HL-60 (cell line): ENCODE measurements around the gene PARL.

Experiments
- DNase-seq, 2 experiments: peaks; one replicate each; pipeline ENCODE4 v3.0.0-alpha.2; 2010 to 2020; ENCODE audit warnings: low read depth in 1 of 2, low spot score in 1 of 2
- H3K27ac ChIP-seq: fragments of 250-450 bp; sonication (Bioruptor Pico); replicated peaks from 2 replicates; pipeline ENCODE4 v1.5.1; 2020; ENCODE audit warnings: mild to moderate bottlenecking, moderate library complexity
- H3K27me3 ChIP-seq: fragments of 250-450 bp; sonication (Bioruptor Pico); 2 replicates; pipeline ENCODE4 v1.5.1; 2021; ENCODE audit warnings: mild to moderate bottlenecking, moderate library complexity; ENCODE audit not compliant: insufficient read depth, poor library complexity, severe bottlenecking
- H3K4me3 ChIP-seq: replicated peaks from 2 replicates; pipeline ENCODE4 v1.5.1; 2011; ENCODE audit warnings: mild to moderate bottlenecking, control low read depth, low read length; ENCODE audit not compliant: insufficient read depth
- GABPA ChIP-seq: IDR thresholded peaks from 2 replicates; pipeline ENCODE4 v1.6.1; 2012; ENCODE audit warnings: low read depth
- POLR2AphosphoS5 ChIP-seq: IDR thresholded peaks from 2 replicates; pipeline ENCODE4 v1.6.1; 2012; ENCODE audit warnings: low read depth
- SPI1 ChIP-seq: IDR thresholded peaks from 2 replicates; pipeline ENCODE4 v1.6.1; 2012; ENCODE audit warnings: low read depth, mild to moderate bottlenecking, borderline replicate concordance
- TF ChIP-seq, protein P1 (sequence below): IDR thresholded peaks from one replicate; pipeline ENCODE4 v1.5.1; 2011; ENCODE audit warnings: low read length, control low read depth, inconsistent platforms; ENCODE audit not compliant: insufficient read depth
- TF ChIP-seq, protein P2 (sequence below): IDR thresholded peaks from 2 replicates; pipeline ENCODE4 v1.6.1; 2012; ENCODE audit warnings: low read depth; ENCODE audit not compliant: insufficient replicate concordance

PARL gene

DNA sequence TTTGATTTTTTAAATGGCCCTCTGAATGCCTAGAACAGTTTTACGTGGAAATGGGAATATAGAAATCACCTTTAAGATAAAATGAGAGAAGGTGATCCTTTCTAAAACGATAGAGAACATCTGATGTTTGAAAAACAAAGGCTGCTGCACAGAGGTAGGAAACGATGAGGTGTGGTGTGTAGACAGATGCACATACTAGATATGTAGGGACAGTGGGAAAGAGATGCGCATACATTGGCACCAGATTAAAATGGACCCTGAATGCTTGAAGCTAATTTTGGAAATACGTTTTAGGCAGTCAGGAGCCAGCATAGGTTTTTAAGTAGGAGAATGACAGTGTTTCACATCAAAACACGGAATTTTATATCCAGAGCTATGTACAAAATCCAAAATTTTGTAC lies 88.3 kb downstream of the PARL start:
- no peak overlapping the region for H3K4me3 ChIP-seq
- no peak overlapping the region for H3K27ac ChIP-seq
- no peaks in the 10 kb centered on the region for H3K27me3 ChIP-seq
- DNase-seq = no peak
- TF ChIP-seq POLR2AphosphoS5 = no peak
- TF ChIP-seq, protein P1, sequence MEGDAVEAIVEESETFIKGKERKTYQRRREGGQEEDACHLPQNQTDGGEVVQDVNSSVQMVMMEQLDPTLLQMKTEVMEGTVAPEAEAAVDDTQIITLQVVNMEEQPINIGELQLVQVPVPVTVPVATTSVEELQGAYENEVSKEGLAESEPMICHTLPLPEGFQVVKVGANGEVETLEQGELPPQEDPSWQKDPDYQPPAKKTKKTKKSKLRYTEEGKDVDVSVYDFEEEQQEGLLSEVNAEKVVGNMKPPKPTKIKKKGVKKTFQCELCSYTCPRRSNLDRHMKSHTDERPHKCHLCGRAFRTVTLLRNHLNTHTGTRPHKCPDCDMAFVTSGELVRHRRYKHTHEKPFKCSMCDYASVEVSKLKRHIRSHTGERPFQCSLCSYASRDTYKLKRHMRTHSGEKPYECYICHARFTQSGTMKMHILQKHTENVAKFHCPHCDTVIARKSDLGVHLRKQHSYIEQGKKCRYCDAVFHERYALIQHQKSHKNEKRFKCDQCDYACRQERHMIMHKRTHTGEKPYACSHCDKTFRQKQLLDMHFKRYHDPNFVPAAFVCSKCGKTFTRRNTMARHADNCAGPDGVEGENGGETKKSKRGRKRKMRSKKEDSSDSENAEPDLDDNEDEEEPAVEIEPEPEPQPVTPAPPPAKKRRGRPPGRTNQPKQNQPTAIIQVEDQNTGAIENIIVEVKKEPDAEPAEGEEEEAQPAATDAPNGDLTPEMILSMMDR = no peak
- no peak for TF ChIP-seq GABPA
- no peak for TF ChIP-seq SPI1
- TF ChIP-seq, protein P2, sequence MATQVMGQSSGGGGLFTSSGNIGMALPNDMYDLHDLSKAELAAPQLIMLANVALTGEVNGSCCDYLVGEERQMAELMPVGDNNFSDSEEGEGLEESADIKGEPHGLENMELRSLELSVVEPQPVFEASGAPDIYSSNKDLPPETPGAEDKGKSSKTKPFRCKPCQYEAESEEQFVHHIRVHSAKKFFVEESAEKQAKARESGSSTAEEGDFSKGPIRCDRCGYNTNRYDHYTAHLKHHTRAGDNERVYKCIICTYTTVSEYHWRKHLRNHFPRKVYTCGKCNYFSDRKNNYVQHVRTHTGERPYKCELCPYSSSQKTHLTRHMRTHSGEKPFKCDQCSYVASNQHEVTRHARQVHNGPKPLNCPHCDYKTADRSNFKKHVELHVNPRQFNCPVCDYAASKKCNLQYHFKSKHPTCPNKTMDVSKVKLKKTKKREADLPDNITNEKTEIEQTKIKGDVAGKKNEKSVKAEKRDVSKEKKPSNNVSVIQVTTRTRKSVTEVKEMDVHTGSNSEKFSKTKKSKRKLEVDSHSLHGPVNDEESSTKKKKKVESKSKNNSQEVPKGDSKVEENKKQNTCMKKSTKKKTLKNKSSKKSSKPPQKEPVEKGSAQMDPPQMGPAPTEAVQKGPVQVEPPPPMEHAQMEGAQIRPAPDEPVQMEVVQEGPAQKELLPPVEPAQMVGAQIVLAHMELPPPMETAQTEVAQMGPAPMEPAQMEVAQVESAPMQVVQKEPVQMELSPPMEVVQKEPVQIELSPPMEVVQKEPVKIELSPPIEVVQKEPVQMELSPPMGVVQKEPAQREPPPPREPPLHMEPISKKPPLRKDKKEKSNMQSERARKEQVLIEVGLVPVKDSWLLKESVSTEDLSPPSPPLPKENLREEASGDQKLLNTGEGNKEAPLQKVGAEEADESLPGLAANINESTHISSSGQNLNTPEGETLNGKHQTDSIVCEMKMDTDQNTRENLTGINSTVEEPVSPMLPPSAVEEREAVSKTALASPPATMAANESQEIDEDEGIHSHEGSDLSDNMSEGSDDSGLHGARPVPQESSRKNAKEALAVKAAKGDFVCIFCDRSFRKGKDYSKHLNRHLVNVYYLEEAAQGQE = no peak

DNA sequence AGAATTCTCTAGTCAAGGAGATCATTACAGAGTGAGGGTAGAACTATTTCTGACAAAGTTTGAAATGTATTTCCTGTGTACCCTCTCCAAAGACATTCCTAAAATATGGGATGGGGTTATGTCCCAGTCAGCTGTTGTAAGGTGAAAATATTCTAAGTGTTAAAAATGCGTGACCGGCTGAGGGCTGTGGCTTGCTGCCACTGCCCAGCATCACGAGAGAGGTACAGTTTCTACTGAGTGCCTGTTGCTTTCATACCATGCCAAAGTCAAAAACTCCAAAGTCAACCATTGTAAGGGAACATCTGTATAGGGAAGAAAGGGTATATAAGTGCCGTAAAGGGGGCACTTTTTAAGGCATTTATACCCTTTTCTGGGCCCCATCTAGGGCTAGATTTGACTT lies 90.2 kb downstream of the PARL start:
- no peaks in the 10 kb centered on the region for H3K27me3 ChIP-seq
- TF ChIP-seq POLR2AphosphoS5 (no peak), SPI1 (no peak), GABPA (no peak)
- TF ChIP-seq, protein P1 = no peak
- TF ChIP-seq, protein P2 = no peak
- no peak overlapping the region for H3K27ac ChIP-seq
- no peak overlapping the region for H3K4me3 ChIP-seq
- no peak for DNase-seq

DNA sequence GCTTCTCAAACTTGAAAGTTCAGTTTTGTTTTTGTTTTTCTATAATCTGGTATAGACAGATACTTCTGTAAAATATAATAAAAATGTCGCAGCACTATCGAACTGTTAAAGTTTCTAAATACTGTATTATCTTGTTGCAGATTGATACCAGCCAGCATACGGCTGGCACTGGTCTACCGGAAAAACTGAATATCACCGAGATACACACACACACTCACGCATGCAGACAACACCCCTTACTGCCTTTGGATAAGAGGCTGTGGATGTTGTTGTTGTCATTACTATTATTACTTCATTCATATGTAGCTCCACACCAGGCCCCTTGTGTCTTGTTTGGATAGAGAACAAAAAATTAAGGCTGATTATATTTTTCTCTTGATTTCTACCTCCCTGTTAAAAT lies 91.7 kb downstream of the PARL start:
- TF ChIP-seq SPI1 (no peak), GABPA (no peak), POLR2AphosphoS5 (no peak)
- TF ChIP-seq, protein P2 = no peak
- TF ChIP-seq, protein P1 = no peak
- no peaks in the 10 kb centered on the region for H3K27me3 ChIP-seq
- no peak for DNase-seq
- no peak overlapping the region for H3K27ac ChIP-seq
- H3K4me3 ChIP-seq = no peak overlapping the region
